ENCODE results near the gene COL4A2. TPM values are rescaled to one million over a fixed set of nuclear protein-coding genes. Genes with fewer than 3 reads are reported as not detected.

Gene COL4A2
- total RNA-seq, 1 donor from 2014 or later: 7.6 TPM

DNA sequence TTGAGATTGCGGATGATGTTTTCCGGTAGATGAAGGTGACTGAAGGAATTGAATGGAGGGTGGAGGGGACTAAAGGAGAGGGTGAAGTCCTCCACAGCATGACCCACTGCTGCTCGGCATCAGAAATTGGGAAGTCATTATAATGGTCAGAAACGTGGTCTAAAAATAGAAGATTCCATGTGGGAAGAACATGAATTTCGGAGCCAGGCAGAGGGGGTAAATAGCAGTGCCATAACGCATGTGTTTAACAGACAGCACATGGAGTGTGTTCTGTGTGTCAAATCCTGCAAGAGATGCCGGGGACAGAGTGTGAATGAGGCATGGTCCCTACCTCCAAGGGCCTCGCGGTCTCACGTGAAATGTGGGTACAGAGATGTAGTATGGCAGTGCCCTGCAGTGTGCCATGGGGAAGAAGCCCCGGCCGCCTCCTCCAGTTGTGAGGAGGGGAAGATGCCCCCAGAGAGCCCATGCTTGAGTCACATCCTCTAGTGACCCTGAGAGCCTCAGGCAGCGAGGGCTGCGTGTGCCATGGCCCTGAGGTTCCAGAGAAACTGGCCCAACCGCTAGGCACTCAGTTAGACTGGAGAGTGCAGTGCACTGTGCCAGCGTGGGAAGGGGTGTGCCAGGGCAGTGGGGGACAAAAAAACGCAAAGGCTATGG lies 106.1 kb downstream of the COL4A2 start:
- FAIRE-seq (no peak), DNase-seq (ENCODE audit: low read depth) (no peak)
- no peaks in the 10 kb centered on the region for H3K36me3 ChIP-seq (ENCODE audit: control insufficient read depth, insufficient read depth, low read length)
- no peaks in the 10 kb centered on the region for H3K27me3 ChIP-seq (ENCODE audit: control insufficient read depth, insufficient read depth, low read length)
- H3K4me3 ChIP-seq (ENCODE audit: low read depth, low read length): no peak overlapping the region
- TF ChIP-seq, protein P1, sequence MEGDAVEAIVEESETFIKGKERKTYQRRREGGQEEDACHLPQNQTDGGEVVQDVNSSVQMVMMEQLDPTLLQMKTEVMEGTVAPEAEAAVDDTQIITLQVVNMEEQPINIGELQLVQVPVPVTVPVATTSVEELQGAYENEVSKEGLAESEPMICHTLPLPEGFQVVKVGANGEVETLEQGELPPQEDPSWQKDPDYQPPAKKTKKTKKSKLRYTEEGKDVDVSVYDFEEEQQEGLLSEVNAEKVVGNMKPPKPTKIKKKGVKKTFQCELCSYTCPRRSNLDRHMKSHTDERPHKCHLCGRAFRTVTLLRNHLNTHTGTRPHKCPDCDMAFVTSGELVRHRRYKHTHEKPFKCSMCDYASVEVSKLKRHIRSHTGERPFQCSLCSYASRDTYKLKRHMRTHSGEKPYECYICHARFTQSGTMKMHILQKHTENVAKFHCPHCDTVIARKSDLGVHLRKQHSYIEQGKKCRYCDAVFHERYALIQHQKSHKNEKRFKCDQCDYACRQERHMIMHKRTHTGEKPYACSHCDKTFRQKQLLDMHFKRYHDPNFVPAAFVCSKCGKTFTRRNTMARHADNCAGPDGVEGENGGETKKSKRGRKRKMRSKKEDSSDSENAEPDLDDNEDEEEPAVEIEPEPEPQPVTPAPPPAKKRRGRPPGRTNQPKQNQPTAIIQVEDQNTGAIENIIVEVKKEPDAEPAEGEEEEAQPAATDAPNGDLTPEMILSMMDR (IDR thresholded peaks at IDR 0.05; ENCODE audit: insufficient read depth, low read length, severe bottlenecking): no peak

DNA sequence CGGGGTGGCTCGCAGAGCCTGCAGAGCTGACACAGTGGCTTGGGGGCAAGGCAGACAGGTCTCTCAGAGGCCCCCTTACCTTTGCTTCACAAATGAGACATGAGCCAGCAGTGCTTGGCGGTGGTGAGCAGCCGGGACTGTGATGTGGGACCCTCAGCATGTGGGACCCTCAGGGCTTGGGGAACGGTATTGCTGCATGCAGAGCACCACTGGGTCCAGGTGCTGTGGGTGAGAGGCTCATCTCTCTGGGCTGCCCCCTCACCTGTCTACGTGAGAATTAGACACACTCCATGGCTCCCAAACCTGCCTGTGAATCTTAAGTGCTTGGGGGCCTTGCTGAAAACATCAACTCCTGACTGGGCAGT lies 106.6 kb downstream of the COL4A2 start:
- FAIRE-seq (no peak), DNase-seq (ENCODE audit: low read depth) (no peak)
- Histone ChIP-seq H3K36me3 (ENCODE audit: control insufficient read depth, insufficient read depth, low read length) (no peaks in the 10 kb centered on the region), H3K27me3 (ENCODE audit: control insufficient read depth, insufficient read depth, low read length) (no peaks in the 10 kb centered on the region), H3K4me3 (ENCODE audit: low read depth, low read length) (no peak overlapping the region)
- TF ChIP-seq, protein P1 (IDR thresholded peaks at IDR 0.05; ENCODE audit: insufficient read depth, low read length, severe bottlenecking): no peak

DNA sequence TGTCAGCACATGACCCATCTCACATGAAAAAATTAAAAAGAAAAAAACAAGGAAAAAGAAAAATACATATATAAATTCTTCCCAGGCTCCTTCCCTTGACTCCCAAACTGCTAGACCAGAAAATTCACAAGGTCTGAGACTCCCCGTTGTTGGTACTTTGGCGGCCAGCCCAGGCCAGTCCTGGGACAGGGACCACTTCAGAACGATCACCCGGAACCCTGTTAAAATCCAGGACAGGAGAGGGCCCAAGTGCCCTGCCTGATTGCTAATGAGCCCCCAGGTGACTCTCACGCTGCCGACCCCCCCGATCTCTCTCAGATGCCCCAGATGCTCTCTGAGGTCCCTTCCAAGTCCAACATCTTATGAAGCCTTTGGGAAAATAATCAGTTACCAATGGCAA lies 107.2 kb downstream of the COL4A2 start:
- no peak for DNase-seq (ENCODE audit: low read depth)
- TF ChIP-seq, protein P1 (IDR thresholded peaks at IDR 0.05; ENCODE audit: insufficient read depth, low read length, severe bottlenecking): no peak
- no peaks in the 10 kb centered on the region for H3K27me3 ChIP-seq (ENCODE audit: control insufficient read depth, insufficient read depth, low read length)
- H3K36me3 ChIP-seq (ENCODE audit: control insufficient read depth, insufficient read depth, low read length): no peaks in the 10 kb centered on the region
- H3K4me3 ChIP-seq (ENCODE audit: low read depth, low read length): no peak overlapping the region
- FAIRE-seq: no peak

DNA sequence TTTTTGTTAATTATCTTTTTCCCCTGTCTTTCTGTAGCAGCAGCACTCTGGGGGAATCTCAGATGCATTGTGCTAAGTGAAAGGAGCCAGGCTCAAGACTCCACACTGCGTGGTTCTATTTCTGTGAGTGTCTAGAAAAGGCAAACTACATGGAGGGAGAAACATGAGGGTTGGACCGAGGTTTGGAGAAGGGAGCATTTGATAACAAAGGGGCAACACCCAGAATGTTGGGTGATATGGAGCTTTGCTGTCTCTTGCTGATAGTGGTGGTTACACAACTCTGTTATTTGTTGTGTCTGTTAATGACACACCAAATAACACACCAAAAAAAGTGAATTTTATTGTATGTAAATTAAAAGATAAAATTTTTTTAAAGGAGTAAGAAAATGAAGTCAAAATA lies 107.8 kb downstream of the COL4A2 start:
- TF ChIP-seq, protein P1 (IDR thresholded peaks at IDR 0.05; ENCODE audit: insufficient read depth, low read length, severe bottlenecking): no peak
- DNase-seq (ENCODE audit: low read depth) (no peak), FAIRE-seq (no peak)
- no peaks in the 10 kb centered on the region for H3K36me3 ChIP-seq (ENCODE audit: control insufficient read depth, insufficient read depth, low read length)
- H3K27me3 ChIP-seq (ENCODE audit: control insufficient read depth, insufficient read depth, low read length): no peaks in the 10 kb centered on the region
- no peak overlapping the region for H3K4me3 ChIP-seq (ENCODE audit: low read depth, low read length)

DNA sequence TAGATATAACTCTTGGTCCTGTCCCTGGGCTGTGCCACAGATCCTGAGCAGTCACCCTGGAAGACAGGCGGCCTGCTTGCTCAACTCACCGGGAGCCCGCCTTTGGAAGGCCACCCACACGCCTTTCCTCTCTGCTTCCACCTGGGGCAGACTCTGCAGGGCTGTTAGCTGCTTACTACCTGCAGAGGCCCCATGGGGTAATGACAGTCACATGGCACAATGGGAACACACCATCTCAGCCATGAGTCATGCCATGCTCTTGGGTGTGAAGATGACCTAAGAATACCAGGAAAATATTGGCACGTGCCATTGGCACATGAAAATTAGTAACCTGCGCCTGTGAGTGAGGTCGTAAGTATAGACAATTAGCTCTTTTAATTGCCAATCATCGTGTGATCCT lies 108.6 kb downstream of the COL4A2 start:
- peak; percentile 73 for DNase-seq (ENCODE audit: low read depth)
- Histone ChIP-seq H3K27me3 (ENCODE audit: control insufficient read depth, insufficient read depth, low read length) (no peaks in the 10 kb centered on the region), H3K4me3 (ENCODE audit: low read depth, low read length) (no peak overlapping the region), H3K36me3 (ENCODE audit: control insufficient read depth, insufficient read depth, low read length) (no peaks in the 10 kb centered on the region)
- no peak for FAIRE-seq
- TF ChIP-seq, protein P1 (IDR thresholded peaks at IDR 0.05; ENCODE audit: insufficient read depth, low read length, severe bottlenecking): peak; percentile 26
